Transverse colon (tissue), 4 donors: ENCODE results near the gene IWS1. TPM values are rescaled to one million over a fixed set of nuclear protein-coding genes. Genes with fewer than 3 reads are reported as not detected.

ENCODE experiments used
- DNase-seq: peaks from one replicate; pipeline ENCODE4 v3.0.0-alpha.2; 2019
- H3K27ac ChIP-seq, 4 donors: fragments of 200-600 bp; sonication (generic); 2 replicates each; pipeline ENCODE4 v1.5.1; 2016 to 2018; ENCODE audit warnings: inconsistent platforms in 4 of 4
- H3K27me3 ChIP-seq: fragments of 200-600 bp; sonication (generic); 2 replicates; pipeline ENCODE4 v1.5.1; 2017; ENCODE audit warnings: inconsistent platforms
- H3K36me3 ChIP-seq, 4 donors: fragments of 200-600 bp; sonication (generic); 2 replicates each; pipeline ENCODE4 v1.5.1; 2017 to 2019; ENCODE audit warnings: inconsistent platforms in 4 of 4
- H3K4me1 ChIP-seq, 4 donors: fragments of 200-600 bp; sonication (generic); 2 replicates each; pipeline ENCODE4 v1.5.1; 2017 to 2020; ENCODE audit warnings: inconsistent platforms in 4 of 4
- H3K4me3 ChIP-seq, 4 donors: fragments of 200-600 bp; sonication (generic); 1 replicate in 1 of 4; 2 replicates in 3 of 4; pipeline versions ENCODE4 v1.5.1 to v1.6.1; 2017 to 2019; ENCODE audit warnings: inconsistent platforms in 4 of 4
- H3K9me3 ChIP-seq, 2 donors: fragments of 200-600 bp; sonication (generic); 2 replicates each; pipeline ENCODE4 v1.5.1; 2017 to 2019; ENCODE audit warnings: inconsistent platforms in 2 of 2
- EP300 ChIP-seq: sonication (generic); formaldehyde crosslinking; IDR thresholded peaks from one replicate; pipeline ENCODE4 v1.6.1; 2017; ENCODE audit warnings: antibody characterized with exemption, low read depth
- POLR2A ChIP-seq: fragments of 450-650 bp; IDR thresholded peaks from one replicate; pipeline ENCODE4 v1.6.1; 2016; ENCODE audit warnings: antibody characterized with exemption, mild to moderate bottlenecking, moderate library complexity
- POLR2AphosphoS5 ChIP-seq, 3 donors: sonication (generic); formaldehyde crosslinking; IDR thresholded peaks; one replicate each; pipeline ENCODE4 v1.6.1; 2016; ENCODE audit warnings: antibody characterized with exemption in 3 of 3
- WGBS, 2 donors: methylation state at CpG; one replicate each; pipeline ENCODE4 v1.1.5; 2018; ENCODE audit warnings: low coverage in 1 of 2; 5-methylcytosine and 5-hydroxymethylcytosine counted together
- in situ Hi-C, 4 donors: fragments of 200-750 bp; cut with MboI; loops; one replicate each; pipeline versions ENCODE4 v1.15.0 to v1.15.1; 2017; ENCODE audit warnings: low sequenced_read_pairs in 3 of 4, low pct_ligation_motif_present in 1 of 4, low pct_unique_long_range_greater_than_20kb in 1 of 4
- intact Hi-C: fragments of 100-400 bp; cut with DNase I; formaldehyde crosslinking; loops from one replicate; pipeline ENCODE4 v1.15.1; 2023; ENCODE audit warnings: low total_unique reads
- total RNA-seq, 4 donors: library from RNA; depleted of rRNA; stranded (reverse); fragments of >200 nt; gene quantifications; one replicate each; pipeline ENCODE4 v1.1.0, GENCODE V29; 2016
- TF ChIP-seq, protein P1 (sequence below), 5 experiments: fragments of 200-600 bp in 3 of 5; fragments of 450-650 bp in 2 of 5; sonication (generic) in 3 of 5; IDR thresholded peaks; 1 replicate in 2 of 5; 2 replicates in 3 of 5; pipeline ENCODE4 v1.5.1; 2016 to 2017; ENCODE audit warnings: antibody characterized with exemption in 5 of 5, inconsistent platforms in 3 of 5, mild to moderate bottlenecking in 2 of 5, moderate library complexity in 1 of 5

IWS1 gene
- total RNA-seq, 4 donors from 2014 or later: 27.3 to 139 (median 45.4) TPM

DNA sequence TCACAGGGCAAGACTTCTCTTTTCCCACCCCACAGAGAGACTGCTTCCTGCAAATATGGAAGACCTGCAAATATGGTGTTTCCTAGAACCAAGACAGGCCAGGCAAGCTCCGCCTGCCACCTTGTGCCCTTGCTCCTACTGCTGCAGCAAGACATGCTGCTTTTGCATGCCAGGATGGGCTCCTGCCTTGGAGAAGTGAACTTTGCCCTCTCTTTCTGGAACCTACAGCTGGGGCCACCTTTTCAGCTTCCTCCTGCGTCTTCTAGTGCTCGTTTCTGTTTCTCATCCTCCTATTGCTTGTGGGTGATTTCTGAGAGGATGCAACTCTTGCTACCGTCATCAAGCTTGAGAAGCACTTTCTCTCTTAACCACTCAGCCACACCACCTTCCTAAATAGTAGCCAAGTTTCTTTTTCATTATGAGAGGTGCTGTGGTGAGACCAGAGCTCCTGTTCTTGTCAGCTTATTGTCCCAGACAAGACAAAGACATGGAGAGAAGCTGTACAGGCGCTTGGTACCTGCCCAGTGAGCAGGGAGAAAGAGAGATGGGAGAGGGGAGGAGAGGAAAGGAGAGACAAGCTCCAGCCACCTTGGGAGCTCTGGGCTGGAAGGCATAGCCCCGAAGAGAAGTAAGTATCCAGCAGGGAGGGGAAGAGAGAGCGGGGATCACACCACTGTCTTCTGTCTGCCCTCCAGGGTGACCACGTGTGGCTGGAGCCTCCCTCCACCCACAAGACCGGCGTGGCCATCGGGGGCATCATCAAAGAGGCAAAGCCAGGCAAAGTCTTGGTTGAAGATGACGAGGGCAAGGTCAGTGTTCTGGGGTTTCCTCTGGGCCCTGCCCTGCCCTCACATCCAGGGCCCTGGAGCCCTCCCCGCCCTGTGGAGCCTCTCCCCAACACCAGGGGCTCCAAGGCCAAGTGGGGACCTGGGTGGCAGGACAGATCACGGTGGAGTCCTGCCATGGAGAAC, 37.5 kb upstream of the IWS1 start:
- Histone ChIP-seq H3K4me1 (peaks cover 0 to 9% (median 0%) of the 10 kb centered on the region in 4 donors), H3K36me3 (peaks cover 0 to 7% (median 0%) of the 10 kb centered on the region in 4 donors), H3K4me3 (no peak overlapping the region), H3K9me3 (no peaks in the 10 kb centered on the region), H3K27me3 (no peaks in the 10 kb centered on the region), H3K27ac (no peak overlapping the region)
- no peak for DNase-seq
- 72 to 79% methylated on average over 3 to 14 of the region's 14 CpGs for WGBS, 2 donors
- intact Hi-C loops: no loop called here
- in situ Hi-C loops: no loop called here
- TF ChIP-seq POLR2A (no peak), EP300 (no peak)
- TF ChIP-seq, protein P1, sequence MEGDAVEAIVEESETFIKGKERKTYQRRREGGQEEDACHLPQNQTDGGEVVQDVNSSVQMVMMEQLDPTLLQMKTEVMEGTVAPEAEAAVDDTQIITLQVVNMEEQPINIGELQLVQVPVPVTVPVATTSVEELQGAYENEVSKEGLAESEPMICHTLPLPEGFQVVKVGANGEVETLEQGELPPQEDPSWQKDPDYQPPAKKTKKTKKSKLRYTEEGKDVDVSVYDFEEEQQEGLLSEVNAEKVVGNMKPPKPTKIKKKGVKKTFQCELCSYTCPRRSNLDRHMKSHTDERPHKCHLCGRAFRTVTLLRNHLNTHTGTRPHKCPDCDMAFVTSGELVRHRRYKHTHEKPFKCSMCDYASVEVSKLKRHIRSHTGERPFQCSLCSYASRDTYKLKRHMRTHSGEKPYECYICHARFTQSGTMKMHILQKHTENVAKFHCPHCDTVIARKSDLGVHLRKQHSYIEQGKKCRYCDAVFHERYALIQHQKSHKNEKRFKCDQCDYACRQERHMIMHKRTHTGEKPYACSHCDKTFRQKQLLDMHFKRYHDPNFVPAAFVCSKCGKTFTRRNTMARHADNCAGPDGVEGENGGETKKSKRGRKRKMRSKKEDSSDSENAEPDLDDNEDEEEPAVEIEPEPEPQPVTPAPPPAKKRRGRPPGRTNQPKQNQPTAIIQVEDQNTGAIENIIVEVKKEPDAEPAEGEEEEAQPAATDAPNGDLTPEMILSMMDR (IDR thresholded peaks at IDR 0.05): no peak

DNA sequence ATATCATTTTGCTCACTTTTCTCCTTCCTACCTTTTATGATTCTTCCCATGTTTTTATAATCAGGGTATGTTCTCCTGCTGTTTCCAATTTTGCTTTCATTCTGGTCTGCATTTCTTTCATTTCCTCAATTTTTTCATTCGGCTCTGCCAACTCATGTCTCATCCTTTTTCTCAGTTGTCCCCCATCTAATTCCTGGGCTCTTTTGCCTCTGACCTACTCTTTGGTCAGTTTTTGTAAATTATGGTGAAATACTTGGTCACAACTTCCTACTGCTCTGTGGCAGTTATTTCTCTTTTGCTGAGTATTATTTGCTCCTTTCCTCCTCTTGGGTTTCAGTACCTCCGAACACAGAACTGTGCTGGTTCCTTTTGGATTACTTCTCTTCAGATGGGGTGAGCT, 36.6 kb upstream of the IWS1 start:
- H3K9me3 ChIP-seq: no peaks in the 10 kb centered on the region
- in situ Hi-C loops (no loop called here), intact Hi-C loops (no loop called here)
- TF ChIP-seq EP300 (no peak), POLR2A (no peak), POLR2AphosphoS5 (IDR thresholded peaks at IDR 0.05) (no peak)
- TF ChIP-seq, protein P1 (IDR thresholded peaks at IDR 0.05): no peak
- H3K4me1 ChIP-seq: peaks cover 0 to 9% (median 0%) of the 10 kb centered on the region in 4 donors
- WGBS, 2 donors: 74 to 87% methylated on average over 2 of the region's 2 CpGs
- peaks cover 0 to 7% (median 1%) of the 10 kb centered on the region in 4 donors for H3K36me3 ChIP-seq
- DNase-seq: no peak
- H3K27ac ChIP-seq: no peak overlapping the region
- no peaks in the 10 kb centered on the region for H3K27me3 ChIP-seq
- H3K4me3 ChIP-seq: no peak overlapping the region

DNA sequence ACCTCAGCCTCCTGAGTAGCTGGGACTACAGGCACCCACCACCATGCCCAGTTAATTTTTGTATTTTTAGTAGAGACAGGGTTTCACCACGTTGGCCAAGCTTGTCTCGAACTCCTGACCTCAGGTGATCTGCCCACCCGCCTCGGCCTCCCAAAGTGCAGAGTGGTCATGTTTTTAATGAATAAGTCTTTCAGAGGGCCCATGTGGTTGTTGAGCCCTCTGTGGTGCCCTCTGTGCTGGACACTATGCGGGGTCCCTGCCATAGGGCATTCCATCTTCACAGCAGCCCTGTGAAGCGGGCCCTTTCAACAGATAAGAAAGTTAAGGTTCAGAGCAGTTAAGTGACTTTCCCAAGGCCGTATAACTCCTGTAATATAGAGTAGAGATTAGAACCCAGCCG, 35.1 kb upstream of the IWS1 start:
- peaks cover 0 to 4% of the 10 kb centered on the region in 2 donors for H3K9me3 ChIP-seq
- no peak overlapping the region for H3K4me3 ChIP-seq
- peaks cover 0 to 5% (median 0%) of the 10 kb centered on the region in 4 donors for H3K36me3 ChIP-seq
- no peak for DNase-seq
- WGBS, 2 donors: 91% methylated on average over 8 of the region's 8 CpGs; no CpG with 5 or more reads in 1 of the 2 donors
- H3K4me1 ChIP-seq: peaks cover 0 to 9% (median 0%) of the 10 kb centered on the region in 4 donors
- H3K27me3 ChIP-seq: no peaks in the 10 kb centered on the region
- TF ChIP-seq, protein P1 (IDR thresholded peaks at IDR 0.05): no peak
- TF ChIP-seq EP300: no peak
- no peak for TF ChIP-seq POLR2A
- TF ChIP-seq POLR2AphosphoS5 (IDR thresholded peaks at IDR 0.05): no peak
- no peak overlapping the region for H3K27ac ChIP-seq
- intact Hi-C loops: no loop called here
- in situ Hi-C loops: no loop called here

DNA sequence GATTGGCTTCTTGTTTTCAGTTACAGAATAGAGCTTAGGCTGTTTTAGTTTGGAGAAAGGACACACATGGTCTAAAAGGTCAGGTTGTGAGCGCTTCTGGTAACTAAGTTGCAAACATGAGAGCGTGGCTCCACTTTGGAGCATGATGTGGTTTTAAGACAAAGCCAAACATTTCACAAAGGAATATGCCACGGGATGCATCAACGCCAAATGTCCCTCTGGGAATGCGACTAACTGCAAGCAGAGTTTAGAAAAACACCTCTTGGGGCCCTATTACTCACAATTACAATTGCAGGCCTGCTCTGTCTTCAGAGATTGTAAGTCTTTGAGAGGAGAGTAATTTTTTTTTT, 34.6 kb upstream of the IWS1 start:
- Histone ChIP-seq H3K27me3 (no peaks in the 10 kb centered on the region), H3K36me3 (peaks cover 0 to 5% (median 0%) of the 10 kb centered on the region in 4 donors), H3K9me3 (peaks cover 0 to 4% of the 10 kb centered on the region in 2 donors), H3K27ac (no peak overlapping the region), H3K4me1 (peaks cover 0 to 9% (median 0%) of the 10 kb centered on the region in 4 donors), H3K4me3 (no peak overlapping the region)
- no peak for DNase-seq
- intact Hi-C loops (no loop called here), in situ Hi-C loops (no loop called here)
- TF ChIP-seq POLR2AphosphoS5 (IDR thresholded peaks at IDR 0.05) (no peak), POLR2A (no peak), EP300 (no peak)
- TF ChIP-seq, protein P1 (IDR thresholded peaks at IDR 0.05): no peak
- WGBS, 2 donors: 94 to 100% methylated on average over 1 to 5 of the region's 5 CpGs
